Measurements from ENCODE around the gene CAPN8. TPM values are rescaled to one million over a fixed set of nuclear protein-coding genes. Genes with fewer than 3 reads are reported as not detected.

The CAPN8 gene
- total RNA-seq, 1 experiment from 2014 or later: 0.54 TPM

DNA sequence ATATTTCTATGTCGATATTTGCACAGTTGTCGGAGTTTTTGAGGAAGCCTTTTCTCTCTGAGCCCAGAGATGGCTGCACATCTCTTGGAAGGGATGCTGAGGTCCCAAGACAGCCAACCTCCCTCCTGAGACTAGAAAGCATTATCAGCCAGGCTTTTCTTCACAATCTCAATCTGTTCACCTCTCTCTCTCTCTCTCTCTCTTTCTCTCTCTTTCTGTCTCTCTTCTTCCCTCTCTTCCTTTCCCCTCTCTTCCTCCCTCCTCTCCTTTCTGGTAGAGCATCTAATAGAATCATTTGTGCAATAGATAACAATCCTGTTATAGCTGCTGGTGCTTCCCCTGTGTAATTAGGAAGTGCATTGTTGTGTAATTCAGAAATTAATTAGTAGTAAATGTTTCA, 131.8 kb downstream of the CAPN8 start:
- H3K9me2 ChIP-seq (ENCODE audit: insufficient read depth): no peaks in the 10 kb centered on the region
- BruUV-seq (replicated peaks): no TSS peak
- ATAC-seq (no peak), DNase-seq (ENCODE audit: low read depth, low spot score) (no peak)
- no peak overlapping the region for H3K27ac ChIP-seq (ENCODE audit: low read depth, low read length)
- no peak overlapping the region for H3K4me3 ChIP-seq (replicated peaks in 1 of 2; ENCODE audit: low read depth in 1 of 2, low read length in 2 of 2)
- H3K4me1 ChIP-seq (ENCODE audit: control insufficient read depth in 1 of 2, insufficient read depth in 2 of 2, low read length in 2 of 2): no peaks in the 10 kb centered on the region
- no peak overlapping the region for H2AFZ ChIP-seq (ENCODE audit: low read depth, low read length, poor library complexity, severe bottlenecking)
- H4K20me1 ChIP-seq (ENCODE audit: insufficient read depth): no peaks in the 10 kb centered on the region
- POLR2A ChIA-PET: no interaction called here
- no peak overlapping the region for H3K4me2 ChIP-seq (ENCODE audit: low read length)
- no peaks in the 10 kb centered on the region for H3K27me3 ChIP-seq (ENCODE audit: insufficient read depth, low read length)
- no peaks in the 10 kb centered on the region for H3K9me3 ChIP-seq (ENCODE audit: control insufficient read depth in 1 of 2, insufficient read depth in 1 of 2, low read depth in 1 of 2, low read length in 2 of 2)
- CTCF ChIA-PET: no interaction called here
- RAD21 ChIA-PET (ENCODE audit: low non-redundant PET in 1 of 2, low total read pairs in 2 of 2, uncharacterized antibody in 2 of 2, unreplicated experiment in 2 of 2): no interaction called here
- no peak overlapping the region for H3K9ac ChIP-seq (ENCODE audit: low read length)
- no peaks in the 10 kb centered on the region for H3K79me2 ChIP-seq (ENCODE audit: insufficient read depth, low read length)
- intact Hi-C loops (cut with micrococcal nuclease): no loop called here
- H3K36me3 ChIP-seq (ENCODE audit: control insufficient read depth in 1 of 2, insufficient read depth in 2 of 2, low read length in 2 of 2): no peaks in the 10 kb centered on the region
- no peak for TF ChIP-seq ZFX (IDR thresholded peaks at IDR 0.05)
- TF ChIP-seq, protein P1, sequence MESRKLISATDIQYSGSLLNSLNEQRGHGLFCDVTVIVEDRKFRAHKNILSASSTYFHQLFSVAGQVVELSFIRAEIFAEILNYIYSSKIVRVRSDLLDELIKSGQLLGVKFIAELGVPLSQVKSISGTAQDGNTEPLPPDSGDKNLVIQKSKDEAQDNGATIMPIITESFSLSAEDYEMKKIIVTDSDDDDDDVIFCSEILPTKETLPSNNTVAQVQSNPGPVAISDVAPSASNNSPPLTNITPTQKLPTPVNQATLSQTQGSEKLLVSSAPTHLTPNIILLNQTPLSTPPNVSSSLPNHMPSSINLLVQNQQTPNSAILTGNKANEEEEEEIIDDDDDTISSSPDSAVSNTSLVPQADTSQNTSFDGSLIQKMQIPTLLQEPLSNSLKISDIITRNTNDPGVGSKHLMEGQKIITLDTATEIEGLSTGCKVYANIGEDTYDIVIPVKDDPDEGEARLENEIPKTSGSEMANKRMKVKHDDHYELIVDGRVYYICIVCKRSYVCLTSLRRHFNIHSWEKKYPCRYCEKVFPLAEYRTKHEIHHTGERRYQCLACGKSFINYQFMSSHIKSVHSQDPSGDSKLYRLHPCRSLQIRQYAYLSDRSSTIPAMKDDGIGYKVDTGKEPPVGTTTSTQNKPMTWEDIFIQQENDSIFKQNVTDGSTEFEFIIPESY (IDR thresholded peaks at IDR 0.05; ENCODE audit: extremely low read depth, insufficient replicate concordance, low read length): no peak

DNA sequence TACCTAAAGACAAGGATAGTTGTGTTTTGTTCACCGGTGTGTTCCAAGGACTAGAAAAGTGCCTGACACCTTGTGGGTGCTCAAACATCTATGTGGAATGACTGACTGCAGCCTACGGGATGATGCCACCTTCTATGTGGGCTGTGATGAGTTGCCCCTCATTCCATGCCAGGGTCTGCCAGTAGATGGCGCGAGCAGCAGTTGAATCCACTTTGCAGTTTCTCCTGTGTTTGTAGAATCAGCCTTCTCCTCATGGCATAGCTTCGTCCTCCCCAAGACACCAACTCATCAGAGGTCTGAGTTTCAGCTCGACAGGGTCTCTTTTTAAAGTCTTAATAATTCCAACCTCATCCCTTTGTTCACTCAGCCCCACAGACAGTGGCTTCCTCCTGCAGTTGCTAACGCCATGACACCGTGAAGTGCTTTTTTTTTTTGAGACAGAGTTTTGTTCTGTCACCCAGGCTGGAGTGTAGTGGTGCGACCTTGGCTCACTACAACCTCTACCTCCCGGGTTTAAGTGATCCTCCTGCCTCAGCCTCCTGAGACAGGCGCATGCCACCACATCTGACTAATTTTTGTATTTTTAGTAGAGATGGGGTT, 133.7 kb downstream of the CAPN8 start:
- intact Hi-C loops (cut with micrococcal nuclease): loop anchor here (1.0 kb wide), 1 partner anchor 152 kb away; no protein-coding TSS in a partner anchor
- RAD21 ChIA-PET (ENCODE audit: low non-redundant PET in 1 of 2, low total read pairs in 2 of 2, uncharacterized antibody in 2 of 2, unreplicated experiment in 2 of 2): interaction anchor here (0.7 to 1.0 kb wide), 3 partner anchors 132 to 152 kb away, joined by 3 to 4 read pairs (median 3); no protein-coding TSS in a partner anchor
- POLR2A ChIA-PET: no interaction called here
- no peak overlapping the region for H3K4me3 ChIP-seq (replicated peaks in 1 of 2; ENCODE audit: low read depth in 1 of 2, low read length in 2 of 2)
- ATAC-seq (peak; percentile 96), DNase-seq (ENCODE audit: low read depth, low spot score) (peak; percentile 56)
- no peaks in the 10 kb centered on the region for H3K79me2 ChIP-seq (ENCODE audit: insufficient read depth, low read length)
- no peaks in the 10 kb centered on the region for H3K9me3 ChIP-seq (ENCODE audit: control insufficient read depth in 1 of 2, insufficient read depth in 1 of 2, low read depth in 1 of 2, low read length in 2 of 2)
- no peaks in the 10 kb centered on the region for H3K9me2 ChIP-seq (ENCODE audit: insufficient read depth)
- no peak overlapping the region for H3K4me2 ChIP-seq (ENCODE audit: low read length)
- no peaks in the 10 kb centered on the region for H3K4me1 ChIP-seq (ENCODE audit: control insufficient read depth in 1 of 2, insufficient read depth in 2 of 2, low read length in 2 of 2)
- CTCF ChIA-PET: interaction anchor here (0.7 to 1.1 kb wide), 9 partner anchors 9 to 398 kb away, joined by 3 to 5 read pairs (median 3); no protein-coding TSS in a partner anchor
- H3K36me3 ChIP-seq (ENCODE audit: control insufficient read depth in 1 of 2, insufficient read depth in 2 of 2, low read length in 2 of 2): no peaks in the 10 kb centered on the region
- no peaks in the 10 kb centered on the region for H3K27me3 ChIP-seq (ENCODE audit: insufficient read depth, low read length)
- no peaks in the 10 kb centered on the region for H4K20me1 ChIP-seq (ENCODE audit: insufficient read depth)
- H3K27ac ChIP-seq (ENCODE audit: low read depth, low read length): no peak overlapping the region
- H2AFZ ChIP-seq (ENCODE audit: low read depth, low read length, poor library complexity, severe bottlenecking): peak overlapping the region; percentile 94
- no TSS peak for BruUV-seq (replicated peaks)
- H3K9ac ChIP-seq (ENCODE audit: low read length): no peak overlapping the region
- TF ChIP-seq JUND (IDR thresholded peaks at IDR 0.05): no peak
- peak; percentile 26 for TF ChIP-seq YY1 (IDR thresholded peaks at IDR 0.05; ENCODE audit: extremely low read depth, insufficient replicate concordance, low read depth, low read length)
- TF ChIP-seq, protein P1 (IDR thresholded peaks at IDR 0.05; ENCODE audit: extremely low read depth, insufficient replicate concordance, low read length): no peak
- TF ChIP-seq CEBPB (IDR thresholded peaks at IDR 0.05; ENCODE audit: low read depth): no peak
- TF ChIP-seq ATF3 (IDR thresholded peaks at IDR 0.05): no peak
- no peak for TF ChIP-seq SIN3A (IDR thresholded peaks at IDR 0.05; ENCODE audit: low read depth)
- no peak for TF ChIP-seq ZNF274 (IDR thresholded peaks at IDR 0.05; ENCODE audit: low read depth, low read length)
- TF ChIP-seq, protein P2, sequence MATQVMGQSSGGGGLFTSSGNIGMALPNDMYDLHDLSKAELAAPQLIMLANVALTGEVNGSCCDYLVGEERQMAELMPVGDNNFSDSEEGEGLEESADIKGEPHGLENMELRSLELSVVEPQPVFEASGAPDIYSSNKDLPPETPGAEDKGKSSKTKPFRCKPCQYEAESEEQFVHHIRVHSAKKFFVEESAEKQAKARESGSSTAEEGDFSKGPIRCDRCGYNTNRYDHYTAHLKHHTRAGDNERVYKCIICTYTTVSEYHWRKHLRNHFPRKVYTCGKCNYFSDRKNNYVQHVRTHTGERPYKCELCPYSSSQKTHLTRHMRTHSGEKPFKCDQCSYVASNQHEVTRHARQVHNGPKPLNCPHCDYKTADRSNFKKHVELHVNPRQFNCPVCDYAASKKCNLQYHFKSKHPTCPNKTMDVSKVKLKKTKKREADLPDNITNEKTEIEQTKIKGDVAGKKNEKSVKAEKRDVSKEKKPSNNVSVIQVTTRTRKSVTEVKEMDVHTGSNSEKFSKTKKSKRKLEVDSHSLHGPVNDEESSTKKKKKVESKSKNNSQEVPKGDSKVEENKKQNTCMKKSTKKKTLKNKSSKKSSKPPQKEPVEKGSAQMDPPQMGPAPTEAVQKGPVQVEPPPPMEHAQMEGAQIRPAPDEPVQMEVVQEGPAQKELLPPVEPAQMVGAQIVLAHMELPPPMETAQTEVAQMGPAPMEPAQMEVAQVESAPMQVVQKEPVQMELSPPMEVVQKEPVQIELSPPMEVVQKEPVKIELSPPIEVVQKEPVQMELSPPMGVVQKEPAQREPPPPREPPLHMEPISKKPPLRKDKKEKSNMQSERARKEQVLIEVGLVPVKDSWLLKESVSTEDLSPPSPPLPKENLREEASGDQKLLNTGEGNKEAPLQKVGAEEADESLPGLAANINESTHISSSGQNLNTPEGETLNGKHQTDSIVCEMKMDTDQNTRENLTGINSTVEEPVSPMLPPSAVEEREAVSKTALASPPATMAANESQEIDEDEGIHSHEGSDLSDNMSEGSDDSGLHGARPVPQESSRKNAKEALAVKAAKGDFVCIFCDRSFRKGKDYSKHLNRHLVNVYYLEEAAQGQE (IDR thresholded peaks at IDR 0.05; ENCODE audit: low read depth): no peak
